MM.1S (cell line): ENCODE results near the gene AKR7A2.
A peak's percentile ranks its signal among the peaks of the same experiment; 100 is the strongest.

Experiments
- DNase-seq: peaks from one replicate; pipeline ENCODE4 v3.0.0-alpha.2; 2015
- H2AFZ ChIP-seq: fragments of 300-600 bp; sonication (generic); 2 replicates; pipeline ENCODE4 v1.6.0; 2016; ENCODE audit warnings: antibody characterized with exemption, low read length
- H3F3A ChIP-seq: fragments of 300-600 bp; sonication (generic); 2 replicates; pipeline ENCODE4 v1.6.1; 2016; ENCODE audit warnings: mild to moderate bottlenecking, antibody characterized with exemption, low read length, moderate library complexity, mixed read lengths; ENCODE audit not compliant: insufficient read depth
- H3K27ac ChIP-seq: fragments of 300-600 bp; sonication (generic); 2 replicates; pipeline ENCODE4 v1.5.1; 2016; ENCODE audit warnings: mild to moderate bottlenecking, low read length
- H3K27me3 ChIP-seq: fragments of 300-600 bp; sonication (generic); replicated peaks from 2 replicates; pipeline ENCODE4 v1.6.0; 2016; ENCODE audit warnings: low read length; ENCODE audit not compliant: insufficient read depth
- H3K36me3 ChIP-seq: fragments of 300-600 bp; sonication (generic); replicated peaks from 2 replicates; pipeline ENCODE4 v1.6.1; 2016; ENCODE audit warnings: mild to moderate bottlenecking, low read length, mixed read lengths; ENCODE audit not compliant: insufficient read depth
- H3K4me1 ChIP-seq: fragments of 300-600 bp; sonication (generic); 2 replicates; pipeline ENCODE4 v1.6.1; 2016; ENCODE audit warnings: low read length, mixed read lengths
- H3K4me2 ChIP-seq: fragments of 300-600 bp; sonication (generic); 2 replicates; pipeline ENCODE4 v1.6.0; 2016; ENCODE audit warnings: low read depth, low read length
- H3K4me3 ChIP-seq: fragments of 300-600 bp; sonication (generic); 2 replicates; pipeline ENCODE4 v1.5.1; 2016; ENCODE audit warnings: low read length, mixed read lengths
- H3K79me2 ChIP-seq: fragments of 300-600 bp; sonication (generic); 2 replicates; pipeline ENCODE4 v1.6.1; 2016; ENCODE audit warnings: mixed run types, low read length, mixed read lengths
- H3K9ac ChIP-seq: fragments of 300-600 bp; sonication (generic); 2 replicates; pipeline ENCODE4 v1.6.1; 2016; ENCODE audit warnings: low read length, mixed read lengths
- H3K9me2 ChIP-seq: fragments of 300-600 bp; sonication (generic); replicated peaks from 2 replicates; pipeline ENCODE4 v1.6.1; 2016; ENCODE audit warnings: mild to moderate bottlenecking, low read length, mixed read lengths; ENCODE audit not compliant: insufficient read depth
- H3K9me3 ChIP-seq: fragments of 300-600 bp; sonication (generic); replicated peaks from 2 replicates; pipeline ENCODE4 v1.6.1; 2016; ENCODE audit warnings: mild to moderate bottlenecking, low read length, mixed read lengths; ENCODE audit not compliant: insufficient read depth
- H4K20me1 ChIP-seq: fragments of 300-600 bp; sonication (generic); 2 replicates; pipeline ENCODE4 v1.6.1; 2016; ENCODE audit warnings: mild to moderate bottlenecking, low read length, moderate library complexity, mixed read lengths; ENCODE audit not compliant: insufficient read depth
- EZH2 ChIP-seq: fragments of 300-600 bp; sonication (generic); optimal IDR thresholded peaks from 2 replicates; pipeline ENCODE3; 2017; ENCODE audit warnings: low read depth, mild to moderate bottlenecking, antibody characterized with exemption, low read length, mixed read lengths
- EZH2phosphoT487 ChIP-seq: fragments of 300-600 bp; sonication (generic); IDR thresholded peaks from 2 replicates; pipeline ENCODE4 v1.6.1; 2018; ENCODE audit warnings: antibody characterized with exemption, low read length
- TF ChIP-seq, protein P1 (sequence below): fragments of 300-600 bp; sonication (generic); IDR thresholded peaks from 2 replicates; pipeline ENCODE4 v1.5.1; 2016; ENCODE audit warnings: antibody characterized with exemption, low read length, mixed read lengths

AKR7A2 gene

GRCh38 chr1:19341201-19342061, 29.5 kb upstream of the AKR7A2 start:
- Histone ChIP-seq H4K20me1 (no peaks in the 10 kb centered on the region), H3K9me3 (no peaks in the 10 kb centered on the region), H3K9ac (no peak overlapping the region), H3K4me3 (no peak overlapping the region), H3K9me2 (no peaks in the 10 kb centered on the region), H3F3A (no peaks in the 10 kb centered on the region), H3K36me3 (no peaks in the 10 kb centered on the region), H2AFZ (no peak overlapping the region), H3K27ac (no peak overlapping the region), H3K4me1 (no peaks in the 10 kb centered on the region), H3K79me2 (no peaks in the 10 kb centered on the region), H3K4me2 (no peak overlapping the region), H3K27me3 (no peaks in the 10 kb centered on the region)
- peak; percentile 69 for DNase-seq
- TF ChIP-seq EZH2, result no peak
- TF ChIP-seq, protein P1, sequence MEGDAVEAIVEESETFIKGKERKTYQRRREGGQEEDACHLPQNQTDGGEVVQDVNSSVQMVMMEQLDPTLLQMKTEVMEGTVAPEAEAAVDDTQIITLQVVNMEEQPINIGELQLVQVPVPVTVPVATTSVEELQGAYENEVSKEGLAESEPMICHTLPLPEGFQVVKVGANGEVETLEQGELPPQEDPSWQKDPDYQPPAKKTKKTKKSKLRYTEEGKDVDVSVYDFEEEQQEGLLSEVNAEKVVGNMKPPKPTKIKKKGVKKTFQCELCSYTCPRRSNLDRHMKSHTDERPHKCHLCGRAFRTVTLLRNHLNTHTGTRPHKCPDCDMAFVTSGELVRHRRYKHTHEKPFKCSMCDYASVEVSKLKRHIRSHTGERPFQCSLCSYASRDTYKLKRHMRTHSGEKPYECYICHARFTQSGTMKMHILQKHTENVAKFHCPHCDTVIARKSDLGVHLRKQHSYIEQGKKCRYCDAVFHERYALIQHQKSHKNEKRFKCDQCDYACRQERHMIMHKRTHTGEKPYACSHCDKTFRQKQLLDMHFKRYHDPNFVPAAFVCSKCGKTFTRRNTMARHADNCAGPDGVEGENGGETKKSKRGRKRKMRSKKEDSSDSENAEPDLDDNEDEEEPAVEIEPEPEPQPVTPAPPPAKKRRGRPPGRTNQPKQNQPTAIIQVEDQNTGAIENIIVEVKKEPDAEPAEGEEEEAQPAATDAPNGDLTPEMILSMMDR, result peak; percentile 82

GRCh38 chr1:19340387-19340937, 28.5 kb upstream of the AKR7A2 start:
- no peaks in the 10 kb centered on the region for H3K9me2 ChIP-seq
- H3K9ac ChIP-seq, result no peak overlapping the region
- no peak overlapping the region for H3K27ac ChIP-seq
- H3K79me2 ChIP-seq, result no peaks in the 10 kb centered on the region
- H3K4me2 ChIP-seq, result no peak overlapping the region
- no peaks in the 10 kb centered on the region for H3K4me1 ChIP-seq
- no peaks in the 10 kb centered on the region for H3F3A ChIP-seq
- H3K9me3 ChIP-seq, result no peaks in the 10 kb centered on the region
- H3K27me3 ChIP-seq, result no peaks in the 10 kb centered on the region
- H4K20me1 ChIP-seq, result no peaks in the 10 kb centered on the region
- no peak for DNase-seq
- H3K4me3 ChIP-seq, result no peak overlapping the region
- TF ChIP-seq EZH2 (no peak), EZH2phosphoT487 (no peak)
- TF ChIP-seq, protein P1, result no peak
- H3K36me3 ChIP-seq, result no peaks in the 10 kb centered on the region
- no peak overlapping the region for H2AFZ ChIP-seq

DNA sequence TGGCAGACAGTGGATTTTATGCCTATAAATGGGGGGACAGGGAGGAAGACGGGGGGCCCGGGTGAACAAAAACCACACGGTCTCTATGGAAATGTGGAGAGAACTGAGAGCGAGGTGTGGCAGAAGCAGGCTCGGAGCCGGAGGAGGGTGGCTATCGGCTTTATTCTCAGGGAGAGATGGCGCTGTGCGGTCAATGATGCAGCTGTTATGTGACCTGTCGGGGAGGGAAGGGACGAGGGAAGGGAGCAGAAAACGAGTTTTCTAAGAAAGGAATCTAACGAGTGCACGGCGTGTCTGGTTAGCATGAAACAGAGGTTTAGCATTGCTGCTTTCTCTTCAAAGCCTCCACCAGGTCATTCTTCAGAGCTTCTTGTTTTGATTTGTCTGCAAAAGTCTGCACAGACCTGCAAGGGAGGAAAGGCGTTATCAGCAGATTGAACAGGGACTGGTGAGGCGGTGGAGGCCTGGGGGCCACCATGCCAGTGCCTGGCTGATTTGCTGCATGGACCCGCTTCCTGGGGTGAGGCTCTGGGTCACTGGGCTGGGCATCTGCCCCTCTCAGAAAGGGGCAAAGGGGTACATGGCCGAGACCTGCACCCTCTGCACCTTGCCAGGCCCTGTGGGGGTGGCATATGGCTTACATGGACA, 27.4 kb upstream of the AKR7A2 start:
- Histone ChIP-seq H3K9me3 (no peaks in the 10 kb centered on the region), H3K4me1 (no peaks in the 10 kb centered on the region), H2AFZ (no peak overlapping the region), H3F3A (no peaks in the 10 kb centered on the region), H3K4me2 (no peak overlapping the region), H3K4me3 (no peak overlapping the region), H4K20me1 (no peaks in the 10 kb centered on the region), H3K36me3 (no peaks in the 10 kb centered on the region), H3K9me2 (no peaks in the 10 kb centered on the region), H3K9ac (no peak overlapping the region), H3K27ac (no peak overlapping the region), H3K79me2 (no peaks in the 10 kb centered on the region), H3K27me3 (no peaks in the 10 kb centered on the region)
- DNase-seq, result no peak
- TF ChIP-seq, protein P1, result no peak
- TF ChIP-seq EZH2, result no peak
- TF ChIP-seq EZH2phosphoT487, result no peak
